Head of caudate nucleus (tissue), 42 donors: Measurements from ENCODE around the gene INPPL1.
A peak's percentile ranks its signal among the peaks of the same experiment; 100 is the strongest.
"Not testable (repeated sequence)": the region's sequence is repeated elsewhere in the genome, so short reads cannot be mapped to it uniquely, and the experiment has no call there.

ENCODE experiments used
- DNase-seq, 42 donors: peaks; one replicate each; pipeline versions ENCODE4 v3.0.0 to v3.0.0-alpha.2; 2020 to 2021; ENCODE audit warnings: mixed read lengths in 7 of 42
- intact Hi-C: fragments of 100-400 bp; cut with DNase I; formaldehyde crosslinking; loops from one replicate; pipeline ENCODE4 v1.15.0; 2022

INPPL1 gene

DNA sequence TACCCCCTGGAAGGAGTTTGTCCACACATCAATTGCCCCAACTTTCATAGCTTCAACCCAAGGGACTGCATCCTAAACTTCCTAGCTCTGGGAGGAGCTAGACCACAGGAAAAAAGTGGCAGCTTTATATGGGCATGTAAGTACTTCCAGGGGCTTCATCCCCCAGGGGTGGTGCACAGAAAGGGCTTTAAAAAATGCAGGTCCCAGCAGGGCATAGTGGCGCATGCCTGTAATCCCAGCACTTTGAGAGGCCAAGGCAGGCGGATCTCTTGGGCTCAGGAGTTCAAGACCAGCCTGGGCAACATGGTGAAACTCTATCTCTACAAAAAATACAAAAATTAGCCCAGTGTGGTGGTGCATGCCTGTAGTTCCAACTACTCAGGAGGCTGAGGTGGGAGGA is 17.8 kb upstream of the INPPL1 start:
- peak in 3 of 42 donors; percentile 2 to 5 (median 5) for DNase-seq
- intact Hi-C loops: not testable (repeated sequence)

DNA sequence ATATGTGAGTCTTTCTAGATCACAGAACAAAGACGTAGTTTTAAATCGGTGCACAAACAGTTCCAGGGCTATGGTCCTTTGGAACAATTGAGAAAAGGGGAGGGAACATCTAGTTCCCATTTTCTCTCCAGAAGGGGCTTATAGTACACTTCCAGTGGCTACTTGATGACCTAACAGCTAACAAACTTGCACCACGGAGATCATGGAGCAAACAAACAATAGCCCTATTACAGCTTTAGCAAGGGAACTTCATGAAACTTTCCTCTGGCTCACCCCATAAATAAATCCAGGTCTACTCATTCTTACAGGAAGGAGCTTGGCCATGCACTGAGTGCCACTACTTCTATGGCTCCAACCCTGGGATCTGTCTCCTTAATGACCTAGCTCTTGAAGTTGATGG is 16.3 kb upstream of the INPPL1 start:
- intact Hi-C loops: no loop called here
- peak in 1 of 42 donors; percentile 4 for DNase-seq

DNA sequence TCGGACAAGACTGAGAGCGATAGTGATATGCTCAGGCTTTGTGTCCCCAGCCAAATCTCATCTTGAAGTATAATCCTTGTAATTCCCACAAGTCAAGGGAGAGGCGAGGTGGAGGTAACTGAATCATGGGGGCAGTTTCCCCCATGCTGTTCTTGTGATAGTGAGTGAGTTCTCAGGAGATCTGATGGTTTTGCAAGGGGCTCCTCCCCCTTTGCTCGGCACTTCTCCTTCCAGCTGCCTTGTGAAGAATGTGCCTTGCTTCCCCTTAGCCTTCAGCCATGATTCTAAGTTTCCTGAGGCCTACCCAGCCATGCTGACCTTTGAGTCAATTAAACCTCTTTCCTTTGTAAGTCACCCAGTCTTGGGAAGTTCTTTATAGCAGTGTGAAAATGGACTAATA is 15.5 kb upstream of the INPPL1 start:
- intact Hi-C loops: no loop called here
- peak in 4 of 42 donors; percentile 3 to 33 (median 14) for DNase-seq

DNA sequence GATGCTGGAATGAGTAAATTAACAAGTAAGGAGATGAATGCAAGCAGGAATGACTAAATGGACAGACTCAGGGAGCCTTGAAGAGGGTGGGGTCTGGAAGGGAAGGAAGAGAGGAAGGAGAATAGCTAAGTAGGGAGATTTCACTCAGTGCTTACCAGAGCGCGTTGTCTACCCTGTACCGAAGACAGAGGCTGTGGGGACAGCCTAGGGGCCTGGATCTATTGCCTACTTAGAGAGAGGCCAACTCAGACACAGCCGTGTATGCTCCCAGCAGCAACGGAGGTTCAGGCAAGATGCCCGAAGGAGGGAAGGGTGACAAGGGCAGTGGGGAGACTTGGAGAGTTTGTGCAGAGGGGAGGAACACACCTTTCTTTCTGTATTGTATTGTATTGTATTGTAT is 7.9 kb upstream of the INPPL1 start, which contains the start of gene FOLR2:
FOLR2 (plus strand) TSS at position 157 of the 400 bp plus-strand sequence. CDS start 1,791 bp downstream, outside the sequence.
- peak in 7 of 42 donors; percentile 2 to 24 (median 17) for DNase-seq
- intact Hi-C loops: no loop called here

DNA sequence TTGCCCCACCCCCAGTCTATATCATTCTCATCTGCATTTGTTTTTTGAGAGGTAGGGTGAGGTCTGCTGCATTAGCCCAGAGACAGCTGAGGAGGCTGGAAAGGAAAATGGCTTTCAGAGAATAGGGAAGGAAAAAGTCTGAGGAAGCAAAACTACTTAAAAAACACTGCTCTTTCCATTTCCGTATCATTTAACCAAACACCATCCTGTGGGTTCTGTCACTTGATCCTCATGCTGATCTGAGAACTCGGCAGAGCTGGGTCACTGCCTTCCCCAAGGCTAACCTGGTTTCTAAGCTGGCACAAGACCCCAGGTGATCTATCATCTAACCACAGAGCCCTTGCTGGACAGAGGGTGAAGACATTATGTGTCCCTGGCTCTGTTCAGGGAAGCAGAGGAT is 6.7 kb upstream of the INPPL1 start:
- peak in 3 of 42 donors; percentile 7 to 42 (median 16) for DNase-seq
- intact Hi-C loops: no loop called here

DNA sequence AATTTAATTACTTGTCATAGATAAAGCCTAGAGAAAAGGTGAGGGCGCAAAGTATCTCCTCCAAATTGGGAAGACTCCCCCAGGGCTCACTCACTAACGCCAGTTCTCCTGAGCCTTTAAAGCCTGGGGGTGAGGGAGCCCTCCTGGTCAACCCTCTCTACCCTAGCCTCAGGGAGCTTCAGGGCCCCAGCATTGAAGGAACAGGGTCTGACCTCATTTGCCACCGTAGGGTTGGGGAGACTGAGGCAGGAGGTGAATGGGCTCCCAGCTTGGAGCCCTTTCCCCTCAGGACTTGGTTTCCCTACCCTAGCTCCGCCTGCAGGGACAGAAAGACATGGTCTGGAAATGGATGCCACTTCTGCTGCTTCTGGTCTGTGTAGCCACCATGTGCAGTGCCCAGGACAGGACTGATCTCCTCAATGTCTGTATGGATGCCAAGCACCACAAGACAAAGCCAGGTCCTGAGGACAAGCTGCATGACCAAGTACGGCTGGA is 6.3 kb upstream of the INPPL1 start:
- DNase-seq: peak in 3 of 42 donors; percentile 6 to 23 (median 6)
- intact Hi-C loops: no loop called here

DNA sequence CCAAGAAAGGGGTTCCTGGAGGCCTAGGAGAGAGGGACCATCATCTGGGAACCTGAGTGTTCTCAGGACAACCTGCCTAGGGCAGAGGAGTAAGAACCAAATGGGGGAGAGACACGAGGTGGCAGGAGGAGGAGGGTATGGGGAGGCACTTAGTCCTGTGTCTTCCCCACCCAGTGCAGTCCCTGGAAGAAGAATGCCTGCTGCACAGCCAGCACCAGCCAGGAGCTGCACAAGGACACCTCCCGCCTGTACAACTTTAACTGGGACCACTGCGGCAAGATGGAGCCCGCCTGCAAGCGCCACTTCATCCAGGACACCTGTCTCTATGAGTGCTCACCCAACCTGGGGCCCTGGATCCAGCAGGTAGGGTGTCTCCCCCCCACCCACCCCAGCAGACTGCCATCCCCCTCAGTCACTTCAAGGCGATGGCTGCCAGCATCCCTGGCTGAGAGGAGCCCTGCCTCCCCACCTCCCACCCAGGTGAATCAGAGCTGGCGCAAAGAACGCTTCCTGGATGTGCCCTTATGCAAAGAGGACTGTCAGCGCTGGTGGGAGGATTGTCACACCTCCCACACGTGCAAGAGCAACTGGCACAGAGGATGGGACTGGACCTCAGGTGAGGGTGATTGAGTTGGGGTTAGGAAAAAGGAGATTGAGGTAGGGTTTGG is 3.7 kb upstream of the INPPL1 start:
- intact Hi-C loops: loop anchor here (5.0 to 10.0 kb wide), 2 partner anchors 109 to 194 kb away; partner anchors contain the start of gene ANAPC15
- peak in 30 of 42 donors; percentile 9 to 86 (median 63) for DNase-seq

DNA sequence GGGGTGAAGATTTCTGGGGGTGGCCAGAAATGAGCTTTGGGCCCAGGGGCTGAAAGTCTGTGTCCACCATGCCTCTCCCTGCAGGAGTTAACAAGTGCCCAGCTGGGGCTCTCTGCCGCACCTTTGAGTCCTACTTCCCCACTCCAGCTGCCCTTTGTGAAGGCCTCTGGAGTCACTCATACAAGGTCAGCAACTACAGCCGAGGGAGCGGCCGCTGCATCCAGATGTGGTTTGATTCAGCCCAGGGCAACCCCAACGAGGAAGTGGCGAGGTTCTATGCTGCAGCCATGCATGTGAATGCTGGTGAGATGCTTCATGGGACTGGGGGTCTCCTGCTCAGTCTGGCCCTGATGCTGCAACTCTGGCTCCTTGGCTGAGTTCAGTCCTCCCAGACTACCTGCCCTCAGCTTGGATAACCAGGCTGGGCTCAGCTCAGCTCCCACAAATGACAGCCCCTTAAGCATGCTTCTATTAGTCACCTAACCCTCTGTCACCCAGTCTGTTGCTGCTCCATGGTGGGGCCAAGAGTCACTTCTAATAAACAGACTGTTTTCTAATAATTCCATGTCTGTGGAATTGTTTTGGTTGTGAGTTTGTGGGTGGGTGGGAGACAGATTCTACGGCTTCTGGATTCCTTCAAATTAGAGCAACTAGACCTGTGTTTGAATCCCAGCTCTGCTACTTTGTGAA is 3.0 kb upstream of the INPPL1 start:
- peak in 9 of 42 donors; percentile 17 to 51 (median 37) for DNase-seq
- intact Hi-C loops: loop anchor here (5.0 to 10.0 kb wide), 2 partner anchors 109 to 193 kb away; partner anchors contain the start of gene ANAPC15

DNA sequence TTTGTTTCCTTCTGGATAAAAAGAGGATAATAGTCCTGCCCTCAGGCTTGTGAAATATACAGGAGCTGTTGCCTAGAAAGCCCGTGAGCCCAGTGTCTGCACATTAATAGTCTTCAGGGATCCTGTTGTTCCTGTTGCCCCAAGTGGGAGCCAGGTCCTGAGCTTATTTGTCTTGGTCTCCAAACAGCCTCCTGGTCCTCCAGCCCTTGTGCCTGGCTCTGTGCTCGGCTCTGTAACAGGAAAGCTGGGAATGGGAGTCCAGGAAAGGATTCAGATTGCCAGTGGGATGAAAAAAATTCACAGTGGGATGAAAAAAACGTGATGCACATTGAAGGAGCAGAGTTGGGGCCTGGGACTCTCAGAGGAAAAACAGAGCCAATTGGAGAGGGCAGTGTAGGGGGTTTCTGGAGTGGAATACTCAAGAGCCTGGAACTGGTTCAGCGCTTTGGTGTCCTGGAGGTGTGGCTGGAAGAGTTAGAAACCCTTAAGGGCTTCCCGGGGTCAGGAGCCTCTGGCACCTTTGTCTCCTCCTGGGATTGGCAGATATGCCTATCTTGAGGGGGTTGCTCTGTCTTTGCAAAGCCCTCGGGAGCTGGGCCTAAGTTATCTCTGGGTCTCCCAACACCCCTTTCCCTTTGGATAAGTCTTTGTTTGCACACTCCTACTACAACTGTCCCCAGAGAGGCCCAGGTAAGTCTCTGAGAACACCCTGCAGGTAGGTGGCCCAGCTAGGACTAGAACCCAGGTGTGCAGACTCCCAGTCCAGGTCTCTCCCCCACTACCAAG is 2.3 kb upstream of the INPPL1 start:
- intact Hi-C loops: loop anchor here (5.0 to 10.0 kb wide), 2 partner anchors 110 to 193 kb away; partner anchors contain the start of gene ANAPC15
- peak in 7 of 42 donors; percentile 6 to 42 (median 34) for DNase-seq

DNA sequence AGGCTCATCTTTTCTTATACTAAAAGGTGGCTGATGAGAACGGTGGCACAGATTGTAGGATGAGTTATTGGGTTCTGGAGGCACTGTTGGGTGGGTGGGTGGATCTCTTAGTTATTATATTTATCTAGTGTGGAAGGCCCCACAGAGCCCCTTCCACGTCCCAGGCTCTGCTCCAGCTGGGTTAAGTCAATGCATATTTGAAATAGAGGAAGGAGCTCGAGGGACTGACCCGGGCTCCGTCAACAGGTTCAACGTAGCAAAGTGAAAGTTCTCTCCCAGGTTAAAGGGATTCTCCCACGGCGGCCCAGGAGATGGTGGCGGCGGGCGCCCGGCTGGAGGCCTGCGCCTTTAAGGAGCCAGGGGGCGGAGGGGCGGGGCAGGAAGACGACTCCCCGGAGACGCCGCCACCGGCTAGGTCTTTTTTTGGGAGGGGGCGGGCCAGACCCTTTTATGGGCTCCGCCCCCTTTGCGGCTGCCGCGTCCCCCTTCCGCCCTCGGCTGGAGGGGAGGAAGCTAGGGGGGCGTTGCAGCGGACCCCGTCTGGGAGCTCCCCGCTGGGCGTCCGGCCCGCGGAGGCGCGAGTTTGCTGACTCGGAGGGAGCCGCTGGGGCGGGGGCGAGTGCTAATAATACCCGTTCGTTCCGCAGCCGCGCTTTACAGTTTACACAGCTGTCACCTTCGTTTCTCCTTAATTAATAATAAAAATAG is 1.5 kb upstream of the INPPL1 start:
- intact Hi-C loops: loop anchor here (5.0 to 10.0 kb wide), 2 partner anchors 111 to 192 kb away; partner anchors contain the start of gene ANAPC15
- peak; percentile 75 to 95 (median 89) for DNase-seq

DNA sequence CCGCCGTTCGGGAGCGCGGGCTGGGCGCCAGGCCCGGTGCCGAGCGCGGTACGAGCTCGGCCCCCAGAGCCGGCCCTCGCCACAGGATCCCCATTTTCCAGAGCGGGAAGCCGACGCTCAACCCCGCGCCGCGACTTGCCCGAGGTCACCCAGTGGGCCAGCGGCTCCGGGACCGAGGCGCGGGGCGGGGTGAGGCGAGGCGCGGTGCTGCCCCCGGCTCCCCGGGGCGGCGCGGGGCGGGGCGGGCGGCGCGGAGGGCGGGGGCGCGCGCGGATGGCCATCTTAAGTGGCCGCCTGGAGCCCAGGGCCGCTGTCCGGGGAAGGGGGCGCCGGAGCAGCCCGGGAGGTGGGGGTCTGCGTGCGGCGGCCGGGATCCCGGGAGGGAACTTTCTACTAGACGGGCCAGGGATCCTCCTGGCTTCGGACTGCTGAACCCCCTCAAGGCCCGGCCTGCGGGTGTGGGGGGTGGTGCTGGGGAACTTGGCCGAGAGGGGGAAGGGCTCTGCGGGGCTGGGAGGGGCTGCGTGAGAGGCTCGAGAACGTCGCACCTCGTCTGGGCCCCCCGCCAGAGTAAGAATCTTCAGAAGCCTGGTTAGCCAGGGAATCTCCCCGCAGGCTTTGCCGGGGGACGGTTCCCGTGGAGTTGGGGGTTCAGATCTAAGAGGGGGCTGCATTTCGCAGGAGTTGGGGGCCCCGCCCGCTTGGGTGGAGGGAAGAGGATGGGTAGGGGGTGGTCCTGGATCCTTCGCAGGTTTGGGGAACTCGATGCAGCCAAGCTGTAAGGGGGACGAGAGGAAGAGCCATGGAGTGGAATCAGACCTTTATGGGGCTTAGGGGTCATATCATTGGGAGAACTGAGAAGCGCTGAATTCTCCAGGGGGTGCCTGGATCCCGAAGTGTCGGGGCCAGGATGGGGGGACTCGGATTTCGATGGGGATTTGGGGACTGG is 678 bp upstream of the INPPL1 start:
- peak in 36 of 42 donors; percentile 9 to 81 (median 55) for DNase-seq
- intact Hi-C loops: loop anchor here (5.0 to 10.0 kb wide), 2 partner anchors 112 to 191 kb away; partner anchors contain the start of gene ANAPC15

DNA sequence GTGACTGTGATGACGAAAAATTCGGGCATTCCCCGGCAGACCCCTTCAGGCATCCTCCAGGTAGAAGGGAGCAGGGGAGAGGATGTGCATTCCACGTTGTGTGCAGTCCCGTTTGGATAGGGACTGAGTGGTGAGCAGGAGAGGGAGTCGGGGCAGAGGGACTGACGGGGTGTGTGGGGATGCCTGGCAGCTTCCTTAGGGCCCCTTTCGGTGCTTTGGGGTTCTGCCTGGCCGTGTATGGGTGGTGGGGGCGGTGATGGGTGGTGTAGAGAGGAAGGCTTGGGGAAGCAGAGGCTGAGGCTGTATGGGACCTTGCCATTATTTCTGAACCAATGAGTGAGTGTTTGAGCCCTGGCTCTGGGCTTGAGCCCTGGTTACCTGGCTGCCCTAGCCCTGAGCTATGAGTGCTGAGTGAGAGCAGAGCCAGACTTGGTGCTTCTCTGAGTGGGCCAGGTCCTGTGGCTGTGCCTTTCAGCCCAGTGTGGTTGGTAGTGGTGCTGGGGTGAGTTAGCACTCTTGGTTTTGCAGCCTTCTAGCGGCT is 914 bp downstream of the INPPL1 start:
- peak in 8 of 42 donors; percentile 4 to 41 (median 20) for DNase-seq
- intact Hi-C loops: loop anchor here (10.0 kb wide), 1 partner anchor 189 kb away; no protein-coding TSS in a partner anchor

DNA sequence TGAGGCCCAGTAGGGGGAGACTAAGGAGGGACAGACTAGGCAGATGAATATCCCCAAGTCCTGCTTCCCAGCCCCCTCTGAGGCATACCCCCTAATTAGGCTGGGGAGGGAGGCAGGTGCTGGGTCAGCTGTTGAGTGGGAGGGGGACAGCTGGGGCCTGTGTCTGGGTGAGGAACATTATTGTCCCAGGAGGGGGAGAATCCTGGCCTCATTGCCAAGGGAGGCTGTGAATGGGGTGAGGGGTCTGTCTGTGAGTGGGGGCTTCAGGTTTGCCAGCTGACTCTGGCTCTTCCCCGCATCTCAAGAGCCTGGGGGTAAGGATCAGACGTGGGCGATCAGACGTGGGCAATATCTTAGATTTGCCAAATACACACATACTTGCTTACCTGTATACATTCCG is 2.1 kb downstream of the INPPL1 start:
- peak in 8 of 42 donors; percentile 2 to 26 (median 10) for DNase-seq
- intact Hi-C loops: loop anchor here (10.0 kb wide), 1 partner anchor 188 kb away; no protein-coding TSS in a partner anchor

DNA sequence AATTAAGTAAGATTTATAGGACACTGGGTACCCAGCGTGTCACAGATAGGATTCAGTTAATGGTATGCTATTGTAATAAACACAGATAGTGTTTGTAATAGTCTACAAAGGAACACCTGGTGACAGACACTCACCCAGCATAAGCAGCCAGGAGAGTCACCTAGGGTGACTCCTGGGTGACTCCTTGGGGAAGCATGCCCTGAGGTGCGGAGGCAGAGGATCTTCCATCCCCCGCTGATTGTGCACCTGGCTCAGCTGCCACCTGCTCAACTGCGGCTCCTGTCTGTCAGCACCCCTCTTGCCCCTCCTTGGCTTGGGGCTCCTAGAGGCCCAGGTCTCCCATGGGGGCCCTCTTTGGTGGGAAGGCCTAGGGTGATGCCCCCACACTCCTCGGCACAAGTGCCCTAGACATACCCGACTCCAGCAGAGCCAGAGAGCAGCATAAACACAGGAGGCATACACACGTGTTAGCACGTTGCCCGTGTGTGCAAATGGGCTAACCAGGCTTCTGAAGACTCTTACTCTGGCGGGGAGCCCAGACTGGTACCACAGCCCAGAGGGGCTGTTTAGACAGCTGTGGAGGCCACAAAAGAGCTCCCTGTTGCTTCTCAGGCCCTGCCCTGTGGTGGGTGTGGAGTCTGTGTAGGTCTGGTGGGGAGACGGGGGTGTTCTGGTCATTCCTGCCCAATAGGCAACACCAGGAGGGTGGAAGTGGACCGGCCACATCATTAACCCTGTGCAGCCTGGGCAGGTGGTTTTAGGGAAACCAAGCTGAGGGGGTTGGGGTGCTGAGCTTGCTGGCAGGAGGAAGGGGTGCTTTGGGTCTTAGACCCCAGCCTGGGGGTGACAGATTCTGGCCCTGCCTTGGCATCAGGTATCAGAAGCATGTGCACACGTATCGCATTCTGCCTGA is 3.0 kb downstream of the INPPL1 start:
- intact Hi-C loops: loop anchor here (10.0 kb wide), 1 partner anchor 187 kb away; no protein-coding TSS in a partner anchor
- peak in 37 of 42 donors; percentile 37 to 84 (median 62) for DNase-seq

DNA sequence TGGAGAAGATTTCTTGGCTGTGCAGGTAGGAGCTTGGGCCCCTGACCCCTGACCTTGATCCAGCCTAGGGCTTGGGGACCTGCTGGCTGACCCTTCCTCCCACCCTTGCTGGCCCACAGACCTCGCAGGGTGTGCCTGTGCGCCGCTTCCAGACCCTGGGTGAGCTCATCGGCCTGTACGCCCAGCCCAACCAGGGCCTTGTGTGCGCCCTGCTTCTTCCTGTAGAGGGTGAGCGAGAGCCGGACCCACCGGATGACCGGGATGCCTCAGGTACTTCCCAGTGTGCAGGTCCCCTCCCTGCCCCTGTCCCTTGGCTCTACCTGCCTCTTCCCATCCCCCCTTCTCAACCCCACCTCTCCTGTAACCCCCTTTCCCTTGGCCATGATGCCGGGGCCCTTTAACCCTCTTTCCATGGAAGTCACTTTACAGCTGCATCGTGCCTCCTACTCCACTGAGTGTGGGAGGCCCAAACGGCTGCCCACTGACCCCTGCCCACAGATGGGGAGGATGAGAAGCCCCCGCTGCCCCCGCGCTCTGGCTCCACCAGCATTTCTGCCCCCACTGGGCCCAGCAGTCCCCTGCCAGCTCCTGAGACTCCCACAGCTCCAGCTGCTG is 3.8 kb downstream of the INPPL1 start:
- DNase-seq: peak in 6 of 42 donors; percentile 7 to 42 (median 27)
- intact Hi-C loops: loop anchor here (10.0 kb wide), 1 partner anchor 186 kb away; no protein-coding TSS in a partner anchor
